Measurements from ENCODE around the gene MFSD6. TPM values are rescaled to one million over a fixed set of nuclear protein-coding genes. Genes with fewer than 3 reads are reported as not detected.

MFSD6 gene
- total RNA-seq, 1 donor from 2014 or later: 50.5 TPM

- ATAC-seq (no peak), DNase-seq (no peak)
- intact Hi-C loops (cut with DNase I): no loop called here
- no peaks in the 10 kb centered on the region for H3K4me1 ChIP-seq
- TF ChIP-seq CTCF (IDR thresholded peaks at IDR 0.05): no peak
- H3K36me3 ChIP-seq: no peaks in the 10 kb centered on the region
- no peaks in the 10 kb centered on the region for H3K9me3 ChIP-seq
- H3K4me3 ChIP-seq: no peak overlapping the region
- no peak overlapping the region for H3K27ac ChIP-seq
- H3K27me3 ChIP-seq (ENCODE audit: low read depth): no peaks in the 10 kb centered on the region
Observed at GRCh38 chr2:190455358-190456095, 47.4 kb downstream of the MFSD6 start.

- Histone ChIP-seq H3K9me3 (no peaks in the 10 kb centered on the region), H3K27me3 (ENCODE audit: low read depth) (no peaks in the 10 kb centered on the region), H3K4me3 (no peak overlapping the region), H3K27ac (no peak overlapping the region), H3K4me1 (no peaks in the 10 kb centered on the region), H3K36me3 (no peaks in the 10 kb centered on the region)
- DNase-seq (no peak), ATAC-seq (no peak)
- intact Hi-C loops (cut with DNase I): no loop called here
- TF ChIP-seq CTCF (IDR thresholded peaks at IDR 0.05): no peak
Observed at GRCh38 chr2:190456833-190457232, 48.7 kb downstream of the MFSD6 start.

- H3K36me3 ChIP-seq: no peaks in the 10 kb centered on the region
- TF ChIP-seq CTCF (IDR thresholded peaks at IDR 0.05): no peak
- H3K9me3 ChIP-seq: no peaks in the 10 kb centered on the region
- intact Hi-C loops (cut with DNase I): no loop called here
- H3K27ac ChIP-seq: no peak overlapping the region
- no peaks in the 10 kb centered on the region for H3K27me3 ChIP-seq (ENCODE audit: low read depth)
- ATAC-seq (no peak), DNase-seq (no peak)
- no peaks in the 10 kb centered on the region for H3K4me1 ChIP-seq
- no peak overlapping the region for H3K4me3 ChIP-seq
Observed at GRCh38 chr2:190457256-190457655, 49.1 kb downstream of the MFSD6 start.

- Histone ChIP-seq H3K9me3 (no peaks in the 10 kb centered on the region), H3K4me3 (no peak overlapping the region), H3K4me1 (no peaks in the 10 kb centered on the region), H3K36me3 (no peaks in the 10 kb centered on the region), H3K27ac (no peak overlapping the region), H3K27me3 (ENCODE audit: low read depth) (no peaks in the 10 kb centered on the region)
- ATAC-seq: no peak
- no peak for DNase-seq
- intact Hi-C loops (cut with DNase I): no loop called here
- TF ChIP-seq CTCF (IDR thresholded peaks at IDR 0.05): no peak
Observed at GRCh38 chr2:190458352-190459107, 50.4 kb downstream of the MFSD6 start.

GRCh38 chr2:190459881-190460280 is 51.7 kb downstream of the MFSD6 start:
- Histone ChIP-seq H3K9me3 (no peaks in the 10 kb centered on the region), H3K36me3 (no peaks in the 10 kb centered on the region), H3K4me1 (no peaks in the 10 kb centered on the region), H3K27ac (peak overlapping the region; percentile 20), H3K27me3 (ENCODE audit: low read depth) (no peaks in the 10 kb centered on the region), H3K4me3 (no peak overlapping the region)
- no peak for TF ChIP-seq CTCF (IDR thresholded peaks at IDR 0.05)
- no peak for DNase-seq
- ATAC-seq: no peak
- intact Hi-C loops (cut with DNase I): no loop called here

Measured in lower lobe of right lung (tissue), 2 donors.